Measurements from ENCODE around the gene ZNF438.

DNA sequence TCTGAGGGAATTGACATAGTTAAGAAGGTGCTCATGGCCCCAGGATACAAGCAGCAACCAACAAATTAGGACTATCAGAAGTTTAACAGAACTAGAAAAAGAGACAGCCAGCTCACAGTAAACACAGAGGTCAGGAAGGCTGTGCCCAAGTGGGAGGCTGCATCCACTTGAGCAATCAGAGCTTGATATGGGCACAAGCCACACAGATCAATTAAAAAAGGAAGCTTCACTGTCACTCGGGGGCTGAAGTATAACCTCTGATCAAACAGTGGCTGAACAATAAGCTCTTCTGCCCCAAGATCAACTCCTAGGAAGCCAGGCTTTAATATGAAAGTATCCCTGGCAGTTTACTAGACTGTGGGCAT, 40.0 kb downstream of the ZNF438 start:
- TF ChIP-seq CTCF (IDR thresholded peaks at IDR 0.05) (no peak), POLR2A (IDR thresholded peaks at IDR 0.05) (no peak)

All from lower leg skin (tissue), 3 donors.